DMS153 treated with DMSO at 0.1 percent for 48 hours (cell line): ENCODE data around the gene PIK3AP1.

Experiments
- DNase-seq: peaks from one replicate; lab custom pipeline; 2025; ENCODE audit not compliant: unreplicated experiment; lab: John Stamatoyannopoulos, UW

PIK3AP1 gene

DNA sequence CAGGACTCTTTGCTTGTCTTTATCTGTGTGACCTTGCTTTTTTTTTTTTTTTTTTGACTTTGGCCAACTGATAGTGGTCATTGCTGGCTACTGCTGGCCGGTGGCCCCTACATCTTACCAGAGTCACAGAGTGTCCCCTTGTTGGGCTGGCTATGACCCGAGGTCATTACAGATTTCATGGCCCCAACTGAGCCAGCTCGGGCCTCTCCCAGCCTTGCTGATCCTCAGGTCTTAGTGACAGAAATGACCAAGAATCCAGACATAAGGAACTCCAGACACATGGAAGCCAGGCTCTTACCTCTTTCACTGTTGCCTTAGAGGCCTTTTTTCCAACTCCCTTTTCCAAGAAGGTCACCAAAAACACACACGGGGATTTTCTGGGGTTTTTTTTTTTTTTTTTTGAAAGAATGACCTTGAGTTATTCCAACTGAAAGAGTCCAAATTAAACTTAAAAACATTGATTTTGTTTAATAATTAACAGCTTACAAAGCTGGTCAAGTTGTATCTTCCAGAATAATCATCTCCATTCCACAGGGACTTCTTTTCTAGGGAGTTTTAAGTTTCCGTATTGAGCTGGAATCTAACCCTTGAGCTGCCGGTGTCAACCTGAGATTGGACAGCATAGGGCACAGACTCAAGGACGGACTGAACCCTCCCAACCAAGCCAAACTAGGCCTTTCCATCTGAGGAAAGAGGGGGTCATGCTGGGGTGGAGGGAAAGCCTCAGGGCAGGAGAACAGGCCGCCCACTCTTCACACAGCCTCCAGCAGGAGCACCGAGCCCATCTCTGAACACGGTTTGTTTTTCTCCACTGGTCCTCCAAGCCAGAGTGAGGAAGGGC lies 43.8 kb downstream of the PIK3AP1 start:
- no peak for DNase-seq

DNA sequence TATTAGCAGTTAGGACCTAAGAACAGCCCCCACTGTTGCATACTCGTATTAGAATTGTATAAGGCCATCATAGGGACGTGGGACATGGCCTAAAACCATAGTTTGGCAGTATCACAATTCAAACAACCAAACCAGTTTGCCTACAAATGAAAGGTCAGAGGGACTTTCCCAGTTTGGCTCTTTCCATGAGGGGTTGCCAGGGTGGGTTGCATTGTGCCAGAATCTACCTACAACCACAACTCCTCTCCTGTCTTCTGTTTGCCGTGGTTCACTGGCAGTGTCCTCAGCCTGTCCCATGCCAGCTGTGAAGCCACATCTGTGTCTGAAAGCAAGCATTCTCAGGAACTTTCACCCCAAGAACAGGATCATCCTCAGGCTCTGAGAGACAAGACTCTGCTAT lies 44.5 kb downstream of the PIK3AP1 start:
- DNase-seq, result no peak

DNA sequence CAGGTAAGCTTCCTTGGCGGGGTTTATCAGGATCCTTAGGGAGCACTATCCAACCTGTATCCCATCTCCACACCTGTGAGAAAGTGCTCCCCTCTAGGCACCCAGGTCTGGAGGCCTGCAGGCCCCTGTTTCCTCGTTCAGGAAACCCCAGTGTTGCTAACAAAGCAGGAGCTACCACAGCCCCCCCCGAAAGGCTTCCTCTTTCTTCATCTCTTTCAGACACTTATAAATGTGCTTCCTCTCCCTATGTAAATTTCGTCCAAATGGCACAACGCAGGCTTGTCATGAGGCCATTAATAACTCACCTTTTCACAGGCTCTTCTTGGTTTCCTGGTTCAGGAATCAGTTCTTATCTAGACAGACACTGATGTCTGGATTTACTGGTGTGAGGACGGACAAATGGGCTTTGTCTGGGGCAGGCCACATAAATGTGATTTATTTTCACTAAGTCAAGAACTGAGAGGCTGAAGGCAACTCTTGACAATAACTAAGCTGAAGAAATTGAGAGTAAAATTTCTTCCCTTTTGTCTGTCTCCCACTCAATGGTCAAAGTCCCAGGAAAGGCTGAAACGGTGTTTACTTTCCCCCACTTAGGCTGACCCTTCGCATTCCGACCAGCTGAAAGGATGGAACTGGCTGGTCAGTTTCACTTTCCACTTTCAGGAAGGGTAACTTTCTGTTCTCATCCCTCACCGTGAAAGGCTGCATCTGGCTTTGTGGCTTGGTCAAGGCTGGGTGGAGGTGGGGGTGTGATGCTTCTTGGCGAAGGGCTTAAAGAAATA lies 46.8 kb downstream of the PIK3AP1 start:
- DNase-seq, result no peak

DNA sequence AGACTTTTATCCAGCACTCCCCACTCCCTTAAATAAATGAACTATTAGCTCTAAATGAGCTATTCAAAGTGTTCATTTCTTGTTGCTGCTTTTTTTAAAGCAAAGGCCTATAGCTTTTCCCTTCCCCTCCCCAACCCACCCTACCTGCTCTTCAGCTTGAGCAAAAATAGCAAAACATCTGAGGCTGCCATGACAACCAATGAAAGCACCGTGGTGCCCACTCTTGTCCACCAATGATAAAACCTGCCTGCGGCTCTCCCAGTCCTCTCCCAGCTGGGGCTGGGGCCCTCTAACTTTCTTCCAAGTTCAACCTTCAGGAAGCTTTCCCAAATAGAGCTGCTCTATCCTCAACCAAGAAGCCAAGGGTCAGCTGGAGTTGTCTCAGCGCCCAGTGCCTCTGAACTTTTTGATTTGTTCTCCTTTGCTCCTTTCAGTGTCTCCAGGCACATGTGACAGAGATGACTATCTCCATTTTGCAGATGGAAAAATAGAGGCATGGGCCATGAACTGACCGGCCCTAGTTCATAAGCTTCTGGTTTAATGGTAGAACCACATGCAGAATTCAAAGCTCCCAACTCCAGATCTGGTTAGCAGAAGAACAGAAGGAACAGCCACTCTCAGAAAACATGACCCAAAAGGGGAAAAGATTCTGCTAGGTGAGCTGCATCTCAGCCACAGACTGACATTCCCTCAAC lies 47.7 kb downstream of the PIK3AP1 start:
- no peak for DNase-seq

DNA sequence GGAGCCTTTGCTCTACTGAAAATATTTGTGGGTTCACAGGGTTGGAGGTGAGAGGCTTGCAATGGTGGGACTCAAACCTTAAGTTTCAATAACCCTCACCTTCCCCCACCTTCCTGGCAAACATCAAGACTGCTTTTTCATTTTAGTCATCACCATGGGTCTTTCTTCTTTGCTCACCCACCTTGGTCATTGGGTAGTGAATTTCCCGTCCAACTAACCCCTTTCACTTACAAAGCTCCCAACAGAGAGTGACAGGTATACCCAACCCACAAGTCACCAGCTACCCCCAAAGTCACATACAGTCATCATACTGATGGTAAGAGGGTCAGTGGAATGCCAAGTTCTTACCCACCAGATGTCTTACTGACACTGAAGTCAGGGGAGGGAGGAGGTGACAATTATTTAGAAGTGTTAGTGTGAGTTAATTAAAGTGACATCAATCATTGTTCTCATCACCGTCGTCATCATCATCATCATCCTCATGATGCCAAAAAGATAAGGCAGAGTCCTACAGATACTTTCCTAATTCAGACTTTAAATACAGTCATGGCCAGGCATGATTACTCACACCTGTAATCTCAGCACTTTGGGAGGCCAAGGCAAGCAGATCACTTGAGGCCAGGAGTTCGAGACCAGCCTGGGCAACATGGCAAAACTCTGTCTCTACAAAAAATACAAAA lies 49.0 kb downstream of the PIK3AP1 start:
- DNase-seq, result no peak

DNA sequence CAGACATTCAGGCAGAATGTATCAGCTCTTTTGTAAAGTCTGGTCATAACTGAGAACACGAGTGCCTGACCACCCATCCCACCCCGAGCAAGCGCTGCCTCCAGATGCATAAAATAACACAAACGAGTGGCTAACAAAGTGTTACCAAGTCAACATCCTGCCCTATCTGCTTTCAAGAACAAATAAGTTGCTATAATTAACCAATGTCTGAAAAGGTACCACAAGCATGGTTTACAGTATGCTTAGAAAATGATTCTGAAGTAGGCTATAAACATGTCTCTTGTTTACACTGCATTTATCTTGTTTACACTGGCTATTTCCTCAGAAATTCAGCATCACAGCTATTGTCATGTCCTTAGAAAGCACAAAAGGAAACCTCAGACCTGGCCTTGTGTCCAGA lies 49.5 kb downstream of the PIK3AP1 start:
- peak; percentile 85 for DNase-seq

DNA sequence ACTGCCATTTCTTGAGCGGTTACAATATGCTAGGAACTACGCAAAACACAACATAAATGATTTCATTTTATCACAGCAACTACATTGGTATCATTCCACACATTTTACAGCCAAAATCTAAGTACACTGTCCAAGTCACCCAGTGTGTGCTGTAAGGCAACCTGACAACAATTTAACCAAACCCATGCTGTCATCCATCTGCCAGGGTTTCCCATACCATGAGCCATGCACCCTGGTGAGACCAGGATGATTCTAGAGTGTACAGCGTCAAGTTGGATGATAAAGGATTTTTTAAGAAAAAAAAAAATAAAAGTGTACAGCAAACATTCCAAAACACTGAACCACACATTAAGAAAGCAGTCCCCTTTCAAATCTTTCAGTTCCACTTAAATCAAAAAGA lies 52.9 kb downstream of the PIK3AP1 start:
- no peak for DNase-seq

DNA sequence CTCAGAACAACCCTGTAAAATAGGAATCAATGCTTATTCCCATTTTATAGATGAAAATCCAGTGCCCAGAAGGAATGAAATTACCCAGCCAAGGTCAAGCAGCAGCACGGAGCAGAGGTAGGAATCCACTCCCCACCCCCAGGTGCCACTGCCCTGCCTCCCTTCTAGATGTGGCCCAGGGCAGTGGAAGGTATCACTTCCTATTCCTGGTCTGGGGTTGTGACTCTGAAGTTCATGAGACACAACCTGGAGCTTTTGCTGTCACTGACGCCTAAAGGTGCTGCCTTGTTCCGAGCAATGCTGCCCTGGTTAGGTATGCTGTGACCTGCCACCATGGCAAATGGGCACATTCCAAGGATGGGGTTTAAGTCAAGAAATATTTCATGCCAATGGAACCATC lies 53.6 kb downstream of the PIK3AP1 start:
- no peak for DNase-seq

DNA sequence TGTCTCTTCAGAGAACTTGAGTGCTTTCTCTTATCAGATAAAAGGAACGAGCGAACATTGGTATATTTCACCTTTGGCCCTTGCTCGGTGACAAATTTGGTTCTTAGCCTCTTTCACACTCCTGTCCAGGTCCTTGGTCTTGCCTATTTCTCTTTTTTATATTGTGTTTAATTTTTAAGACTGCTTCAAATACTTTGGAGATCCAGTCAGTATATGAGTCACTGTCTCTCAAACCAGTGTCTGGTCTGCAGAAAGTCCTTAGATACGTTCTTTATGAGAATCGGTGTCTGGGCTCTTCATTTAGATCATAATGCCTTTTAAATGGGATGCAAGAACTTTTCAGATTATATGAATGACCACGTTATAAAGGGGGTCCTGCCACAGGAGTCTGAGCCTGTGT lies 55.0 kb downstream of the PIK3AP1 start:
- no peak for DNase-seq

DNA sequence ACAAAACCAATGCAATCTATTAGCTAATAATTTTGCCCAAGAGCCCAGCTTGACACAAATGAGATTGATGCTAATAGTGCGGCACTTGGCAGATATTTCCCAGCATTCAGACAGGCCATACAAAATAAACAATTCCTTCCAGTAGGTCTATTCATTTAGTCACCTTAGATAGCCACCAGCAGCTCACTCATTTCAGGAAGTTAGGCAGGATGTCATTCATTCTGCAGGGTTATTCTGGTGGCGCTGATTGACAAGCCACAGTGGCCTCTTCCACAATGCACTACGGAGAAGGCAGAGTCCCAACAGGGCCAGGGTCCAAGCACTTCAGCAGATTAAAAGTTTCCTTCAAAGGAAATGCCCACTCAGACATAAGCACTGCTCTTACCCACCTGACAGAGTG lies 55.8 kb downstream of the PIK3AP1 start:
- peak; percentile 65 for DNase-seq

DNA sequence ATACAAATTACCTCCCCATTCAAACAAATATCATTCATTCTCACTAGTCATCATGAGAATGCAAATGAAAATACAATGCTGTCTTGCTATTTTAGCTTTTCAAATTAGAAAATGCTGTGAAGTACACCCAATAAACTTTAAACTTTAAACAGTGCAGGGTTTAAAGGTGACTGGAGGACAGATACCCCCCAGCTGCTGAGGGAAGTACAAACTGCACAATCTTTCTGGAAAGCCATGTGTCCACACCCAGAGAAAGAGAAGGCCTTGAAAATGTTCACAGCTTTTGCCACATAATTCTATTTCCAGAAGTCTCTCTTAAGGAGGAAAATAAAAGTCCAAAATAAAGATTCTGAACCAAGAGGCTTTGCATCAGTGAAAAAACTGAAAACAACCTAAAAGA lies 56.5 kb downstream of the PIK3AP1 start:
- no peak for DNase-seq

DNA sequence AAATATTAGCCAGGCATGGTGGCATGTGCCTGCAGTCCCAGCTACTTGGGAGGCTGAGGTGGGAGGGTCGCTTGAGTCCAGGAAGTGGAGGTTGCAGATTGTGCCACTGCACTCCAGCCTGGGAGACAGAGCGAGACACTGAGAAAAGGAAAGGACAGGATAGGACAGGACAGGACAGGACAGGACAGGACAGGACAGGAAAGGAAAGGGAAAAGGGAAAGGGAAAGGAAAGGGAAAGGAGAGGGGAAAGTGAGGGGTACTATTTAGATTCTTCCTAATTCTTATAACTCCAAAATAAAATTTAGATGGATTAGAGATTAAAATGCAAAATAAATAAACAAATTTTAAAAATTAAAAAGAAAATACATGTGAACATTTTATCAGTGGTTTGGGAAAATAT lies 58.7 kb downstream of the PIK3AP1 start:
- no peak for DNase-seq

DNA sequence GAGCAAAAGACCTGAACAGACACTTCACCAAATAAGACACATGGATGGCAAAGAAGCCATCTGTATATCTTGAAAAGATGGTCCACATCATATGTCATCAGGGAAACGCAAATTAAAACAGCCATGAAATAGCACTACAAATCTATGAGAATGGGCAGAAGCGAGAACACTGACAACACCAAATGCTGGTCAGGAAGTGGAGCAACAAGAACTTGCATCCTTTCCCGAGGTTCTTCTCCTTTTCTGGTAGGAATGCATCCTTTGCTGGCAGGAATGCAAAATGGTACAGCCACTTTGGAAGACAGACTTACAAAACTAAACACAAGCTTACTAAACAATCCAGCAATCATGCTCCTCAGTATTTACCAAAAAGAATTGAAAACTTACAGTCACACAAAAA lies 60.0 kb downstream of the PIK3AP1 start:
- no peak for DNase-seq

DNA sequence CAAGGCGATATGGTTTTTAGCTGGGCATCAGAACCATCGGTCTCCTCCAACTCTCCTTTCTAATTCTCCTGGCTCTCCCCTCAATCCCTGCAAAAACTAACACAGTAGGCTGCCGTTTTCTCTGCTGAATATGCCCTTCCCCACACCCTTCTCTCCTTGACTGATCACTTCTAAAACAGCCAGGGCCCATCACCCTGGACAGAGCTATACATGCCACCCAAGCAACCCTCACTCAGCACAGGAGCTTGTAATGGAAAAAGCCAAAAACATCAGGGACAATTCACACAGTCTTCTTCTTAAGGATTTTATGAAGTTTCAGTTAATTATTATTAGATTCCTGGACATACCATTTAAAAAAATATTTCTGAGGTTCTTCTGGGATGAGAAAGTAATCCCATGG lies 61.5 kb downstream of the PIK3AP1 start:
- DNase-seq, result no peak

DNA sequence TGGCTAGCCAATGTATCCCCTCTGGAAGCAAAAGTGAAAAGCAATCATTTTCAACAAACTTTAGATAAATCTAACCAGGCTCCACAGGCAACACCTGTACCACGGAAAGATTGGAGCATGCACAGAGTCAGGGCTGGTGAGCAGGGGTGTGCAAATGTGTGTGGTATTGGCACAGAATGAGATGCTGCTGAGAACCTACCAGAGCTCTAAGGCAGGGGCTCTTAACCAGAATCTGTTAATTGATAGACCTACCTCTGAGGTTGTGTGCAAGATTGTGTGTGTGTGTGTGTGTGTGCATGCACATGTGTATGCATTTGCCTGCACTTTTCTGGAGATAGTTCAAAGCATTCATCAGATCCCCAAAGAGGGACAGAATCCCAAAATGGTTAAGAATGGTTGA lies 62.9 kb downstream of the PIK3AP1 start:
- DNase-seq, result no peak

DNA sequence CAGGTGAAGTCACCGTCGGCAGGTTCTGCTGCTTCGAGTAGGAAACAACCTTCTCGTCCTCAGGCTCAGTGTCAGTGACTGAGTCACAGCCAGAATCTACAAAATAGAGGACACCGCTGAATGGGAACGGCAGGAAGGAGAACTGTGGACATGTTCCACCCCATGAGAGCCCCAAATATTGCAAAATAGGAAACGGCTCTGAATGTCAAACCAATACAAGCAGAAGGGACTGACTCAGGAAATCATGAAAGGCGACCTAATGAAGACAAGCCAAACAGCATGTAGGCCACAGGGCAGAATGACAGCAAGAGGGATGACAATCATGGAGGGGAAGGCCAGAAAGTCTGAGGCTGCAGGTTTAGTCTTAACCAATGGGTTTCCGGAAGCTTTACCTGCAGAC lies 63.5 kb downstream of the PIK3AP1 start:
- DNase-seq, result no peak

DNA sequence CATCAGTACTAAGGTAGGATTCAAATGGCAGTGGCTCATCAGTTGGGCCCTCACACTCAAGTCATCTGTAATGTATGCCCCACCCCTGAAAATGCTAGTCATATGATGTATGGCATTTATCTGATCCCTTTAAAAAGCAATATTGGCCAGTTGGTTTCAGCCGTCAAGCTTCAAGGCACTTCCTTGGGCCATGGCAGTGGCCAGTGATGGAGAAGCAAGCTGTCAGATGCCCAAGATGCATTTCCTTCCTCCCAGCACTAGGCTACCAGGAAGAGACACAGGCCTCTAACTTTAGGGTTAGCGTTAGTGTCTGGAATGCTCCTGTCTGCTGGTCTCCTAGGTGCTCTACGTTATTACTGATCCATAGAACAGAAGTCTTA lies 64.1 kb downstream of the PIK3AP1 start:
- no peak for DNase-seq

DNA sequence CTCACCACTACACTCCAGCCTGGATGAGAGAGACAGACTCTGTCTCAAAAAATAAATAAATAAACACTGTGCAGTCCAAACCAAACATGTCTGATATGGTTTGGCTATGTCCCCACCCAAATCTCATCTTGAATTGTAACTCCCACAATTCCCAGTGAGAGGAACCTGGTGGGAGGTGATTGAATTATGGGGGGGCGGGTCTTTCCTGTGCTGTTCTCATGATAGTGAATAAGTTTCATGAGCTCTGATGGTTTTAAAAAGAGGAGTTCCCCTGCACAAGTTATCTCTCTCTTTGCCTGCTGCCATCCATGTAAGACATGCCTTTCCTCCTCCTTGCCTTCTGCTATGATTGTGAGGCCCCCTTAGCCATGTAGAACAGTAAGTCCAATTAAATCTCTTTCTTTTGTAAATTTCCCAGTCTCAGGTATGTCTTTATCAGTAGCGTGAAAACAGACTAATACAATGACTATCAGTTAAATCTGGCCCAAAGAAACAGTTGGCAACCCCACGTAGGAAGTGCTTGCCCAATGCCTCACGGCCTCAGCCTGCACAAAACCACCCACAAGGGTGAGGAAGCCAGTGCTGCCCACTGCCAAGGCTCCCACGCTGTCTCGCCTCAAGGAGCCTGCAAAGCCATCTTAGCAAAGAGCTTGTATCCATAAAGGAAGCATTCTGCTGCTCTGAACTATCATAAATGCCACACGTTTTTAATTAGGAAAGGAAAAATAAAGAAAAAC lies 64.7 kb downstream of the PIK3AP1 start:
- no peak for DNase-seq

DNA sequence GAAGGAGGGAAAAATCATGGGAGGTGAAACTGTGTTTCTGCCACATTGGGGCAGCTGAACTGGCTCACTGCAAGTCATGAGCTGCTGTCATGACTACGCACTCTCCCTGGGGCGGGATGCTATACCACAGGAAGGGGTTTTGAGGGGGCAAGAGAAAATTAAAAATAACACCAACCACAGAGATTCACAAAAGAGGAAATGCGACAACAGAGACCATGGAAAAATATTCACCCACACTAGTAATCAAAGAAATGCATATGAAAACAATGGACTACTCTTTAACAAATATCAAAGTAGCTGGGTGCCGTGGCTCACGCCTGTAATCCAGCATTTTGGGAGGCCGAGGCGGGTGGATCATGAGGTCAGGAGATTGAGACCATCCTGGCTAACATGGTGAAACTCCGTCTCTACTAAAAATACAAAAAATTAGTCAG lies 68.3 kb downstream of the PIK3AP1 start:
- no peak for DNase-seq

DNA sequence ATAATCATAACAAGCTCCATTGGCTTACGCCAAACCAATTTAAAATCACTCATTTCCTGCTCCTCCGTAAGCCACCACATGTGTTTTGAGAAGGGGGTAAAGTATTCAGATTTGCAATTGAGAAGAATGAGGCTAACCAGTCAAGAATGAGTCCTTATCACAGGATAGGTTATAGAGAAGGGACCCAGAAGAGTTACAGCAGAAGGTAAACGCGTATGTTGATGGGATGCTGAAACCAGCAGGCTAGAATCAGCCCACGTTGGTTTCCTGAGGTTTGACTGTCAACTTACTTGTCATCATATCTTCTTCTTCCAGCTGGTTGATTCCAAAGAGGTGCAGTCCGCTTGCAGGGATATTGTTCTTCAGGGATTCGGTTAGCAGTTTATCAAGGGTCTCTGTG lies 69.4 kb downstream of the PIK3AP1 start:
- no peak for DNase-seq

DNA sequence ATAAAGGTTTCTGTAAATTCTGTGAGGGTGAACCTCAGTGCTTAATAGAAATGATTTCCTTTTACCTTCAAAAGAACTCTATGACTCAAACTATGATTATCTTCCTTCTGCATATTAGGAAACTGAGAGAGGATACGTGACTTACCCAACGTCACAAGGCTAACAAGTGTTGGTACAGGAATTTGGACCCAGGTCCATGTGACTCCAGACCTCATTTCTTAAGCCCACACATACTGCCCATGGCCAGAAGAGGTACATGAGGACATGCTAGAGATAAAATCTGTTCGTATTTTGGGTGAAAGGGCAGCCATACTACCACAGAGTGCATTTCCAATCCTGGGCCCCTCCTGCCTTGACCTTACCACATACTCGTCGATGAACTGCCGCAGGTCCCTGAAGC lies 72.0 kb downstream of the PIK3AP1 start:
- no peak for DNase-seq
